Colonic mucosa (tissue), 4 donors: Measurements from ENCODE around the gene NKAIN2. TPM values are rescaled to one million over a fixed set of nuclear protein-coding genes. Genes with fewer than 3 reads are reported as not detected.

Experiments used
- DNase-seq: peaks from one replicate; pipeline ENCODE4 v3.0.0-alpha.2; 2020
- H3K27ac ChIP-seq: fragments of 200-600 bp; one replicate; pipeline ENCODE4 v1.8.0; 2021
- H3K27me3 ChIP-seq: fragments of 200-600 bp; one replicate; pipeline ENCODE4 v1.8.0; 2021
- H3K36me3 ChIP-seq: fragments of 200-600 bp; one replicate; pipeline ENCODE4 v1.8.0; 2021
- H3K4me1 ChIP-seq: fragments of 200-600 bp; one replicate; pipeline ENCODE4 v1.8.0; 2021; ENCODE audit warnings: mild to moderate bottlenecking
- H3K4me3 ChIP-seq: fragments of 200-600 bp; one replicate; pipeline ENCODE4 v1.8.0; 2021
- H3K9ac ChIP-seq, 2 donors: one replicate each; pipeline ENCODE4 v1.7.0; 2013; ENCODE audit warnings: control low read depth in 2 of 2, low read depth in 2 of 2, low read length in 2 of 2
- H3K9me3 ChIP-seq: fragments of 200-600 bp; one replicate; pipeline ENCODE4 v1.8.0; 2021
- intact Hi-C: fragments of 100-400 bp; cut with DNase I; formaldehyde crosslinking; loops from one replicate; pipeline ENCODE4 v1.14.1; 2022
- total RNA-seq, 2 donors: library from RNA; stranded (reverse); fragmentation: NEBNext Ultra II Directional in 1 of 2; extraction: Animal tissue kit (Norgen Biotek cat#: 25700) in 1 of 2; gene quantifications; one replicate each; pipeline ENCODE4 v1.2.1, GENCODE V29; 2021
- TF ChIP-seq, protein P1 (sequence below): fragments of 200-600 bp; IDR thresholded peaks from one replicate; pipeline ENCODE4 v1.8.0; 2022; ENCODE audit warnings: antibody characterized with exemption, mild to moderate bottlenecking
- donor health status: healthy.
- donor health status: DM: no; HTN: no; CAD: no.
- donor health status: DM: no; HTN: no; CAD: no.

Gene NKAIN2
- total RNA-seq, 2 donors from 2014 or later, result 0.21 TPM; not detected in 1

DNA sequence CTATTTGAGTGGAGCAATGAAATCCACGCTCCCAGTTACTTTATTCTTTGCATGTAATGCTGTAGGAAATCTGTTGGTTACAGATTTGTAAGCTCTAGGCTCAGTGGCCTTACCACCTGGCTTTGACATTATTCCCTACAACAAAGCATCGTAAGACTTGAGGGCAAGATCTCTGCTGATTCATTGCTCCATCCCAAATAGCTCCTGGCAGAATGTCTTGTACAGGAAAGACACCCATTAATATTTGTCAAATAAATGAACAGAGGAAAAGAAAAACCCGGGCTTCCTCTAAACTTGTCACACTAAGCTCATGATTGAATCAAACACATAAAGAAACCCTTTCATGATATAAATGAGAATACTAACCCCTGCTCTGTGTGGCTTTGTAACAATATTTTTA lies 801.1 kb downstream of the NKAIN2 start:
- TF ChIP-seq, protein P1, sequence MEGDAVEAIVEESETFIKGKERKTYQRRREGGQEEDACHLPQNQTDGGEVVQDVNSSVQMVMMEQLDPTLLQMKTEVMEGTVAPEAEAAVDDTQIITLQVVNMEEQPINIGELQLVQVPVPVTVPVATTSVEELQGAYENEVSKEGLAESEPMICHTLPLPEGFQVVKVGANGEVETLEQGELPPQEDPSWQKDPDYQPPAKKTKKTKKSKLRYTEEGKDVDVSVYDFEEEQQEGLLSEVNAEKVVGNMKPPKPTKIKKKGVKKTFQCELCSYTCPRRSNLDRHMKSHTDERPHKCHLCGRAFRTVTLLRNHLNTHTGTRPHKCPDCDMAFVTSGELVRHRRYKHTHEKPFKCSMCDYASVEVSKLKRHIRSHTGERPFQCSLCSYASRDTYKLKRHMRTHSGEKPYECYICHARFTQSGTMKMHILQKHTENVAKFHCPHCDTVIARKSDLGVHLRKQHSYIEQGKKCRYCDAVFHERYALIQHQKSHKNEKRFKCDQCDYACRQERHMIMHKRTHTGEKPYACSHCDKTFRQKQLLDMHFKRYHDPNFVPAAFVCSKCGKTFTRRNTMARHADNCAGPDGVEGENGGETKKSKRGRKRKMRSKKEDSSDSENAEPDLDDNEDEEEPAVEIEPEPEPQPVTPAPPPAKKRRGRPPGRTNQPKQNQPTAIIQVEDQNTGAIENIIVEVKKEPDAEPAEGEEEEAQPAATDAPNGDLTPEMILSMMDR, result no peak
- intact Hi-C loops, result no loop called here
- DNase-seq, result no peak

DNA sequence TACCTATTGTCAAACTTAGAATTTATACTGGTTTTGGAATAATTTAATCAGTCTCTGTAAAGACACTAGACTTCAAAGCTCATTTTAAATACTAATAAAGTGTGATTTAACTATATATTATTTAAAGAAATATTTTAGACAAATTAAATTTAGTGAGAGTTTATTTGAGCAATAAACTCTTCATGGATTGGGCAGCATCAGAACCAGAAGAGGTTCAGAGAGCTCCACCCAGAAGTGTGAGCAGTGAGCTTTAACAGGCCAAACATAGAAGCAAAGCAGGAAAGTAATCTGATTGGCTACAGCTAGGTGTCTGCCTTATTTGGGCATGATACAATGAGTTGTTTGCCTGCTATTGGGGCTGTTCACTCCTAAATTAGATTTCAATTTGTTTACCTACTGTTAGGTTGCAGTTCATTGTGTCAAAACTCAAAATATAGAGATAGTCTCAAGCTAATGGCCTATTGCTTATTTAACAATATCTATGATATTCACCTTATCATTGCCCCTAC lies 803.5 kb downstream of the NKAIN2 start:
- no peaks in the 10 kb centered on the region for H3K27me3 ChIP-seq
- H3K9ac ChIP-seq, result no peak overlapping the region
- TF ChIP-seq, protein P1, result no peak
- H3K36me3 ChIP-seq, result no peaks in the 10 kb centered on the region
- intact Hi-C loops, result no loop called here
- no peak for DNase-seq
- H3K4me1 ChIP-seq, result no peaks in the 10 kb centered on the region
- H3K9me3 ChIP-seq, result no peaks in the 10 kb centered on the region
- no peak overlapping the region for H3K27ac ChIP-seq
- no peak overlapping the region for H3K4me3 ChIP-seq

More for the DNA sequence above, 801.1 kb downstream of the NKAIN2 start:
- H3K27ac ChIP-seq, result no peak overlapping the region
- H3K9ac ChIP-seq, result no peak overlapping the region
- H3K9me3 ChIP-seq, result no peaks in the 10 kb centered on the region
- H3K36me3 ChIP-seq, result no peaks in the 10 kb centered on the region
- no peak overlapping the region for H3K4me3 ChIP-seq
- no peaks in the 10 kb centered on the region for H3K27me3 ChIP-seq
- no peaks in the 10 kb centered on the region for H3K4me1 ChIP-seq

DNA sequence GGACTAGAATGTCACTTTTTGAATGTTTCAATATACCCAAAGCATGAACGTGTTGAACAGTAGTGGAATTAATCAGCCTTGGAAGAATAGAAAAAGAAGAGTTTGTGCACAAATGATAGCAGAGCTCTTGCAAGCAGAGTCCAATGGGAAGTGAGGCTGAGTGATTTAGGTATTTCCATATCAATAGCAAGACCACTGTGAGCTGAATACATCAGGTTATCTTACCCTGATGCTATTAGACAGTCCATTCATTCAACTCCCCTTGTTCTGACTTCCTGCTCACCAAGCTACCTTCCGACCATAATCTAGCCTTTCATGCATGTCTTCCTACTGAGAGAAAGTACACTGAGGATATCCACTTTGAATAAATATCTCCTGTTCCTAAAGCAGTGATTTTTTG lies 809.4 kb downstream of the NKAIN2 start:
- intact Hi-C loops, result no loop called here
- Histone ChIP-seq H3K9me3 (no peaks in the 10 kb centered on the region), H3K4me1 (no peaks in the 10 kb centered on the region), H3K36me3 (no peaks in the 10 kb centered on the region), H3K27ac (no peak overlapping the region), H3K27me3 (no peaks in the 10 kb centered on the region), H3K9ac (no peak overlapping the region), H3K4me3 (no peak overlapping the region)
- DNase-seq, result no peak
- TF ChIP-seq, protein P1, result no peak

DNA sequence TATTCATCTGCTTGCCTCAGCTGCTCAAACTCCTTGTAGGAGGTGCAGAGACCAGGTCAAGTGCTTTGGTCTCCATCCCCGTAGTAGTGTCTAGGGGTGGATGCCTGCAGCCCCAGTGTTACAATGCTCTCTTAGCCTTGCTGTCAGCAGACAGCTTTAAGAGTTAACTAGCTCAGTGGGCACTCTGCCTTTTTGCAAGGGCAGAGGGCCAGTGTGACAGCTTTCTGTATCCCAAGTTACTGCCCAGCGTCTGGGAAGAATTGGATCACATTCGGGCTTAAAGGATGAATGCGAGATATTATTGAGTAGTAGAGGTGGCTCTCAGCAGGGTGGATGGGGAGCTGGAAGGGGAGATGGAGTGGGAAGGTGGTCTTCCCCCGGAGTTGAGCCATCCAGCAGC lies 818.7 kb downstream of the NKAIN2 start:
- intact Hi-C loops, result no loop called here
- no peaks in the 10 kb centered on the region for H3K9me3 ChIP-seq

DNA sequence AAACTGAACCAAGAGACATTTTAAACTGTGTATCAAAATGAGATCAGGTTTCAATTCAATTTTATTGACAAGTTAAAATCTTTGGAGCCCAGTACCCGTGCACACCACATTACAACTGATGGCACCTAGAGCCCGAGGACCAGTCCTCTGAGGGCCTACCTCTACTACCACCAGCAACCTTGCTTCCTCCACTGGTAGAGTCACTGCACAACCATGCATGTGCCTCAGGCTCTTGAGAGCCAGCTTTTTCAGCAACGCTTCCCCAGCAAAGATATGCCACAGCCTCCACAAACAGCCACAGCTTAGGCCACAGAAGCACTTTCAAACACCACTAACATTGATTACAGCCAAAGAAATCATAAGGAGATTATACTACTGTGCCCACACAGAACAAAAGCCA lies 830.0 kb downstream of the NKAIN2 start:
- H3K4me1 ChIP-seq, result no peaks in the 10 kb centered on the region
- intact Hi-C loops, result no loop called here

More for the DNA sequence above, 818.7 kb downstream of the NKAIN2 start:
- Histone ChIP-seq H3K36me3 (no peaks in the 10 kb centered on the region), H3K4me1 (no peaks in the 10 kb centered on the region), H3K27me3 (no peaks in the 10 kb centered on the region), H3K4me3 (no peak overlapping the region), H3K9ac (no peak overlapping the region), H3K27ac (no peak overlapping the region)
- DNase-seq, result no peak
- TF ChIP-seq, protein P1, result no peak

More for the DNA sequence above, 830.0 kb downstream of the NKAIN2 start:
- H3K9me3 ChIP-seq, result no peaks in the 10 kb centered on the region
- H3K36me3 ChIP-seq, result no peaks in the 10 kb centered on the region
- H3K27ac ChIP-seq, result no peak overlapping the region
- TF ChIP-seq, protein P1, result no peak
- H3K4me3 ChIP-seq, result no peak overlapping the region
- DNase-seq, result no peak
- H3K9ac ChIP-seq, result no peak overlapping the region
- H3K27me3 ChIP-seq, result no peaks in the 10 kb centered on the region
